SK-N-SH treated with all-trans-retinoic acid at 6 μM for 48 hours (cell line): ENCODE data around the gene SLAMF1.

Source experiments
- CREB5 ChIP-seq: fragments of 250-450 bp; sonication (Bioruptor Pico); IDR thresholded peaks from 2 replicates; pipeline ENCODE4 v1.5.1; 2020; ENCODE audit warnings: low read depth, mild to moderate bottlenecking, moderate library complexity
- CSDC2 ChIP-seq: fragments of 250-450 bp; sonication (Bioruptor Pico); IDR thresholded peaks from 2 replicates; pipeline ENCODE4 v1.5.0; 2020; ENCODE audit warnings: mild to moderate bottlenecking, moderate library complexity
- PATZ1 ChIP-seq: fragments of 250-450 bp; sonication (Bioruptor Pico); IDR thresholded peaks from 2 replicates; pipeline ENCODE4 v1.8.0; 2020; ENCODE audit warnings: mild to moderate bottlenecking, moderate library complexity, borderline replicate concordance
- TOX ChIP-seq: fragments of 250-450 bp; sonication (Bioruptor Pico); IDR thresholded peaks from 2 replicates; pipeline ENCODE4 v1.8.0; 2021; ENCODE audit warnings: mild to moderate bottlenecking, moderate library complexity, borderline replicate concordance

- TF ChIP-seq CREB5 (no peak), CSDC2 (CRISPR knock-in tag) (no peak), PATZ1 (CRISPR knock-in tag) (no peak), TOX (no peak)
Observed at GRCh38 chr1:160638926-160639325, 7.9 kb downstream of the SLAMF1 start.
